Amniotic stem cell (primary cell): ENCODE results near the gene LPO.

Source experiments
- DNase-seq: peaks from one replicate; lab custom pipeline; 2025; lab: John Stamatoyannopoulos, UW

Gene LPO

DNA sequence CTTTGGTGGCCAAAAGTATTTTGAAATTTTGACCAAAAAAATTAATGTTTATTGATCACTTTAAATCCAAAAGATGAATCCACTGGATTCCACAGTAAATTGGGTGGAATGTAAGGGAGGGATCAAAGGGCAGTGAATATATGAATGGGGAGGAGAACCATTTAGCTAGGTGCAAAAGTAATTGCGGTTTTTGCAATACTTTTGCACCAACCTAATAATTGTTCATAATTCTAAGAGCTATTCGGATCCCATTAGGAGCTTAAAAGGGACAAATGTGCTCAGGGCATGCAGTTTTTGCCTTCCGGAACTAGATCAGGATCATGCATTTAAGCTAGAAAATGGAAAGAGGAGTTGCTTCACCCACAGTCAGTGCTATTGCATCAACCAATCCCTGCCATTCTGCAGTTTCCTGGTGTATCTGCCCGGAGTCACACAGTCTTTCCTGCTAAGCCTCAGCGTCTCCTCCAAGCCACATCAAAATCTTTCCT, at the start of gene LPO:
LPO (plus strand) TSS at position 438 of the 488 bp plus-strand sequence. CDS start 4,396 bp downstream, outside the sequence.
- no peak for DNase-seq

DNA sequence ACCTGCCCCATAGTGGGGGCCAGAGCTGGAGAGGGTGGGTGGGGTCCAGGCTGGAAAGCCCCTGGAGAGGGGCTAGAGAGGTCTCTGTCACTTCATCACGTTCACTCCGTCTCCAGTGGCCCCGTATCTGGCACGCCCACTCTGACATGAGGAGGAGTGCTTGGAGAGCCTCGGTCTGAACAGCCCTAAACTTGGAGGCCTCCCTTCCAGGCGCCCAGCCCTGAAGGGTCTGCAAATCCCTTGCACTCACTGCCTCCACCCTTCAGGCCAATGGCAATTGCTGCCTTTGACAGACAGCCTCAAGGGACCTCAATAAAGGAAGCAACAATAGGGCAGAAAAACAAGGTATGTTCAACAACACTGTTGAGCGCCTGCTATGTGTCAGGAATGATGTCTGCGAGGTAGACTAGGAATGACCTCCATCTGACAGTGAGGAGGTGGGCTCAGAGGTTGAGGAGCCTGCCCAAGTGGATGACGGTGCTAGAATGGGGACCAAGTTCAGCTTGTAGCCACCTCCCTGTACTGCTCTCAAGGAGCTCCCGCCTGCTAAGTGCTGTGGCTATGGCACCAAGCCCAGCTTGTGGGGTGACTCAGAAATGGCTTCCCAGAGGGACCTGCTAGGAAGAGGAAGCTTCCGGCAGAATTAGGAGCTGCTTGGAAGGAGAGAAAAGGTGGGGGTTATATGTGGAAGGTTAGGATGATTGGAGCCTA, 48.8 kb upstream of the LPO start:
- DNase-seq, result no peak

DNA sequence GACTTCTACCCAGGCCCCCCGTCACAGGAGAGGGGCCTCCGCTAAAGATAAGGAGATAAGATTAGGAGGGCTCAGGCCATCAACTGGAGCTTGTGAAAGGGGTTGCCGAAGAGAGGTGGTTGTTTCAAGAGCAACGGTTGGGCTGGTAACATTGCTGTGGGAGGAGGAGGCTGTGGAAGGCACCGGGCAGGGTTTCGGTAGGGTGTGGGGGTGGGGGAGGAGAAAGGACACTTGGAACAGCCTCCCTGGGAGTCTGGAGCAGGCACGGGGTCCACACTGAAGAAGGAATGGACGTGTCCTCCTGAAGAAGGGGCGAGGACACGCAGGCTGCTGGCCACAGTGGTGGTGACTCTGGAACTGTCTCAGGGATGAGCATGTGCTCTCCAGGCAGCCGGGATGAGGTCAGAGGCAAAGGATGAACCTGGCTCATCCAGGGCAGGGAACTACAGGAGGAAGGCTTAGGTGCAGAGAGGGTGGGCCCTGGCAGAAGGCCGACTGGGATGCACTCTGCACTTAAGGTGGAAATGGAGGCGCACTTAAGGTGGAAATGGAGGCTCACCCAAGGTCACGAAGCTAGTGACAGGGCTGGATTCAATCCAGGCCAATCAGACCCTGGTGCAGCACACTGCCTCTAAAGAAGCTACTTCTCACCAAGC, 47.0 kb upstream of the LPO start:
- DNase-seq, result no peak

DNA sequence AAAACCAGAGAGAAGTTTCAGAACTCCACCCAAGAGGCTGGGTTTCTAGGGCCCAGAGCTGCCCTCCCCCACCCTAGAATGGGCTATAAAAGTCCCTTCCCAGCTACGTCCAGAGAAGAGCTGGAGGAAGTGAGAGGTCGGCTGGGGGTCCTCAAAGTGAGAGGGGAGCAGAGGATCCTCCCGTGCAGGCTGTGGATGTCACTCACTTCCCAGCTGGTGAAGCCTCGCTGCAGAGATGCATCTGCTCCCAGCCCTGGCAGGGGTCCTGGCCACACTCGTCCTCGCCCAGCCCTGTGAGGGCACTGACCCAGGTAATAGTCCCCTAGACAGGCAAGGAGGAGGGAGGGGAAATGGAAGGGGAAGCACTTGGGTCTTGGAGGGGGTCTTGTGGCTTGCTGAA, 45.8 kb upstream of the LPO start, which contains the start of gene EPX:
EPX (plus strand) TSS at position 115 of the 400 bp plus-strand sequence; CDS start at position 236, 121 bp downstream.
- DNase-seq, result no peak

DNA sequence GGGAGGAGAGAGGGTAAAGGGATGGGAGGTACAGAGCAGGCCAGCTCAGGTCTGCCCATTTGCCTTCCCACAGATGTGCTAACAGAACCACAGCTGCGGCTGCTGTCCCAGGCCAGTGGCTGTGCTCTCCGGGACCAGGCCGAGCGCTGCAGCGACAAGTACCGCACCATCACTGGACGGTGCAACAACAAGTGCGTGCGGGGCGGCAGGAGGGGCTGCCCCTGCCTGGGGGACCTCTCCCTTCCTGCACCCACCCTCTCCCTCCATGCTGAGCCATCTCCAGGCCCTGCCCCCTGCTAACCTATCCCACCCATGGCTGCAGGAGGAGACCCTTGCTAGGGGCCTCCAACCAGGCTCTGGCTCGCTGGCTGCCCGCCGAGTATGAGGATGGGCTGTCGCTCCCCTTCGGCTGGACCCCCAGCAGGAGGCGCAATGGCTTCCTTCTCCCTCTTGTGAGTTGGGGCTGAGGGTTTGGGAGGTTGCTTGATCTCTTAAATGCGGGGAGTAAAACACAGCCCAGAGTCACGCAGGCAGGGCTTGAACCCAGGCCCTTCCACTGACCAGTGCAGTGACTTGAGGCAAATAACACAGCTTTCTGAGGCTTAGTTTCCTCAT, 44.6 kb upstream of the LPO start:
- DNase-seq, result no peak

DNA sequence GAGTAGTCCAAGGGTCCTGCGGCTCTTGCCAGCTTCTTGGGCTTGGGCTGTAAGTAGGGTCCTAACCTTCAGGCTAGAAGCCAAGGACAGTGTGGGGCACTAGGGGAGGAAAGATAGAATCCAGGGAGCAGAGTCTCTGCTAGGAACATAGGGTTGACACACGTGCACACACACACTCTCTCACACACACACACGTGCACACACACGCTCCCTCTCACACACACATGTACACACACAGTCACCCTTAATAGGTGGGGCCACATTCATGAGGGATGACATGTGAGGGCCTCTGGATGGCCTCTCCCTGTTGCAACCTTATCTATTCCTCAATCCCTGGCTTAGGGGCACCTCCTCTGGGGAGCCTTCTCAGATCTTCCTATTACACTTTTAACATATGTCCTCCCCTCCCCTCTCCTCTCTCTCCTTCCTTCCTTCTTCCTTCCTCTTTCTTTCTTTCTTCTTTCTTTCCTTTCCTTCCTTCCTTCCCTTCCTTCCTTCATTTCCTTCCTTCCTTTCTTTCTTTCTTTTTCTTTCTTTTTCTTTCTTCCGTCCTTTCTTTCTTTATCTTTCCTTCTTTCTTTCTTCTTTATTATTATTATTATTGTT, 42.8 kb upstream of the LPO start:
- DNase-seq, result no peak

DNA sequence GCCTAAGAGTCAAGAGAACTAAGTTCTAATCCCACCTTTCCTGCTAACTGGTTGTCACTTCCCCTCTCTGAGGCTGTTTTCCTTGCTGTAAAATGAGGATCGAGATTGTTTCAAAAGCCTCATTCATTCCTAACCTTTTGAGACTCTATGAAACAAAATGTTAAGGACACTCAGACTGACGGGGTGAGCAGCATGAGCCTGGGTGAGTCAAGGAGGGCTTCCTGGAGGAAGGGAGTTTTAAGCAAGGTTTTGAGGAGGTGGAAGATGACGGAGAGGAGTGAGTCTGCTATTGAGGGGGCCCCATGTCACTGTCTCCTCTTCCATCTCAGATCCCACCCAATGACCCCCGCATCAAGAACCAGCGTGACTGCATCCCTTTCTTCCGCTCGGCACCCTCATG, 41.8 kb upstream of the LPO start:
- no peak for DNase-seq

DNA sequence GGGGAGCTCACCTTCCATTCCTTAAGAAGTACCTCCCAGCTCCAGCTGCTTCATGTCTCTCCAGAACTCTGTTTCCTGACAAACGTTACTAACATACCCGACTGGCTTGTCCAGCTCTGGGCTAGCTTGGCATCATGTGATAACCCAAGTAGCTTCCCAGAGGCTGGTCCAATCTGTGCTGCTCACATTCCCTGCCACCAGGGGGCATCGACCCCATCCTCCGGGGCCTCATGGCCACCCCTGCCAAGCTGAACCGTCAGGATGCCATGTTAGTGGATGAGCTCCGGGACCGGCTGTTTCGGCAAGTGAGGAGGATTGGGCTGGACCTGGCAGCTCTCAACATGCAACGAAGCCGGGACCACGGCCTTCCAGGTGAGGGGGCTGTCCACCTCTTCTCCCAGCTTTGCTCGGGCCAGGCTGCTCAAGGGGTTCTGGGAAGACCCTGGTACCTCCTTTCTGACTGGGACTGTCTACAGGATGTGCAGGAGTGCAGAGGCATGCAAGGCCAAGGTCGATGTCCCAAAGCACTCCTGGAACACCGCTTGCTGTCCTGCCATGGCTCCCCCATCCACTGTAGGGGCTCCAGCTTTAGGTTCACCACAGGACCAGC, 38.3 kb upstream of the LPO start:
- DNase-seq, result no peak

DNA sequence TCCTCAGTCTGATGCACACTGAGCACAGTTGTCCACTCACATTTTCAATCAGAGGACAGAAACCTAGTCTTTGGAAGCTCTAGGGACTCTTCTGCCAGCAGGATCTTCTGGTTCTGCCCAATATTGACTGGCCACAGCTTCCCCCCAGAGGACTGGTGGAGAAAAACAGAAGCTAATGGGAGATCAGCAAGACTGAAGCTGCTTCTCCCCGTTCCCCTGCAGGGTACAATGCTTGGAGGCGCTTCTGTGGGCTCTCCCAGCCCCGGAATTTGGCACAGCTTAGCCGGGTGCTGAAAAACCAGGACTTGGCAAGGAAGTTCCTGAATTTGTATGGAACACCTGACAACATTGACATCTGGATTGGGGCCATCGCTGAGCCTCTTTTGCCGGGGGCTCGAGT, 35.5 kb upstream of the LPO start:
- no peak for DNase-seq

DNA sequence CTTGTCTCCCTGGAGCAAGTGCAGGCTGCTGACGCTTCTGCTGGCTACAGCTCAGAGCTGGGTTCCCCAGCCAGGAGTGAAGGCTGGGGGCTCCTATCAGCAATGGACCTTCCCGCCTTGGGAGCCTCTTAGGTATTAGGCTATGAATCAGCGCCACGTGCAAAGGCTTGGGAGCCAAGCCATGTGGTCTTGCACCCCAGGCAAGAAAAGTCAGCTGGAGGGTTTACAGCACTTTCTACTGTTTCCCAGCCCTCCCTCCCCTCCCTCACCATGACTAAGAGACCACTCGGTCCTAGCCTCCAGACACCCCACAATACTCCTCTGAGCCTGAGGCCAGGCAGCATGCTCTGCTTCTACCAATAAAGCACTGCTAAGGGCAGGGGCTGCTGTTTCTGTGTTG, 33.6 kb upstream of the LPO start:
- no peak for DNase-seq

DNA sequence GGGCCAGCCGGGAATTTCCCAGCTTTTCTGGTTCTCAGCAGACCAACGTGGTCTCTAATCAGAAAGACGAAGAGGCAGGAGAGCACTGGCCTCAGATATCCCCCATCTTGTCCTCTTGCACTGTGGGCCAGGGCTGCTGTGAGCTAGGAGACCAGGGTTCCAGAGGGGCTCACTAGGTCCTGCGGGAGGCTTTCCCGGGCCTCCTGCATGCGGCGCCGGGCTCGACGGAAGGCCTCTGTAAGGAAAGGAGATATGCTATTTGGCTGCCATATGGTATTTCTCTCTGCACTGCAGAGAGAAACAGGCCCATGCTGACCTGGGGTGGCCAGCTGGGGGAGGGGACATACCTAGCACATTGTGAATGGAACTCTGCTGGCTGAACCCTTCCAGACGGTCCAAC, 32.4 kb upstream of the LPO start:
- DNase-seq, result no peak

DNA sequence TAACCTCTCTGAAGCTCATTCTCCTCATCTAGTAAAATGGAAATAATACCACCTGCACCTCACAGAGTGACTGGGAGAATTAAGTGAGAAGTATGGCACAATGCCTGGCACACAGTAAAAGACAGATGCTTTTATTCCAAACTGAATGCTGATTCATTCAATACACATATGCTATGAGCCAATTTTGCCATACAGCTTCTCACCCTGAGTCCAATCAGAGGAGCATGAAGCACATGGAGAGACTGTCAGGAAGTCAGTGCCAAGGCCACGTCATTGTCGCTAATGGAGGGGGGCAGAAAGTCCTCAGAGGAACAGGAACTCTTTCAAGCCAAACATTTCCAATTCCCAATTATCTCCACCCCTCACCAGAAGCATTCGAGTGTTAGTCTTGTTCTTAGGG, 30.9 kb upstream of the LPO start:
- no peak for DNase-seq

DNA sequence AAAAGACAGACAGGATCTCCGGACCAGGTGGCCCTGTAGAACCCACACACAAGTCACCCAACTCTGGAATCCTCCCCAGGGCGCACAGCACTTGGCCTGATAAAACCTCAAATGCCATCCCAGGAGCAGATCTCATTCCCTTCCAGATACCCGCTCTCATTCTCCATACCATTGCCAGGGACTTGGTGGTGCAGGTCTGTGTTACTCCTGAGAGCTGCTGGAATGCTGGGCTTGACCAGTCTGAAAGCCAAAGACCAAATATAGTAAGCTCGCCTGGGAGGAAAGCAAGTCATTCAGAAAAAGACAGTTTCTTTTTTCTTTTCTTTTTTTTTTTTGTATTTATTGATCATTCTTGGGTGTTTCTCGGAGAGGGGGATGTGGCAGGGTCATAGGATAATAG, 30.0 kb upstream of the LPO start:
- DNase-seq, result no peak

DNA sequence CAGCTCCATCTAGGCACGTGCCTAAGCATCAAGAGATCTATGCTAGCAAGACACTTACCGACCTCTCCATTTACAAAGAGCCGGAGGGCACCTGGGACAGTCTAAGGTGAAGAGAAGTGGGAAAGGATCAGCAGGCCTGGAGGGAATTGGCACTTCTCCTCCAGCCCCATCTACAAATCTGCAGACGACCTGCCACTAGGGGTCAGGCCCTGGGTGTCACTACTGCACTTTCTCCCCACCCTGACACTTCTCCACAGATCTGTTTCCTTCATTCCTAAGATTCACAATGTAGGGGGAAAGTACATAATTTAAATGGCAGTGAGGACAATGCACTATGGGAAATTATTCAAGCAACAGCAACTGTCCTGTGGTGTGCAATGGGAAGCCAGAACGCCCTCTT, 27.5 kb upstream of the LPO start:
- DNase-seq, result no peak

DNA sequence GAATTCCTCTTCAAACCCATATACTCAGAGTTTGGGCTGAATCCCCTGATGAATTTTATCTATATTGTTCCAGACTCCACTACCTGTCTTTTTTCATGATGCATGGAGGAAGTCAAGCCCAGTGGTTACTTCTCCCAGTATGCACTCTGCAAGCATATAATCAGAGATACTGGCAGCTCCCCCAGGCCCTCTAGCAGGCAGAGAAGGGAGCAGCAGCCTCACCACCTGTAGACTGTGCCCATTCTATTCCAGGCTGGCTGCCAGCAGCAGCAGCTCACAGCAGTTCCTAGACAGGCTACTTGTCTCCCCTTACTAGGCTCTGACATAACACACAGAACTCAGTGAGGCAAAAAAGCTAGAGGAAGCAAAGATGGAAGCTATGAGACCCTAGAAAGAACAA, 22.7 kb upstream of the LPO start:
- DNase-seq, result no peak

DNA sequence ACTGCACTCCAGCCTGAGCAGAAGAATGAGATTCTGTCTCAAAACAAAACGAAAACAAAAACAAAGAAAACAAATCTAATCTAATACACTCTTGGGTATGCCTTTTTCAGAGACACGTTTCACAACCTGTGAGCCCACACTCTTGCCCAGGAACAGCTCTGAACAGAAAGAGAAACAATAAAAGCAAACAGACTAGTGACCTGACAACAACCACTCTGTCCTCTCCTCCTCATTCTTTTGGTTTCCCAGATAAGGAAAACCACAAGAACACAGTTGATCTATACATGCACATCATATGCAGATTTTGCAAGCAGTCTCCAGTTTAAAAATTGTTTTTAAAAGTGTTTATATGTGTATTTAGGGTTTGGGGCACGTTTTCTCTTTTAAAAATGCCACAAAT, 20.6 kb upstream of the LPO start:
- no peak for DNase-seq

DNA sequence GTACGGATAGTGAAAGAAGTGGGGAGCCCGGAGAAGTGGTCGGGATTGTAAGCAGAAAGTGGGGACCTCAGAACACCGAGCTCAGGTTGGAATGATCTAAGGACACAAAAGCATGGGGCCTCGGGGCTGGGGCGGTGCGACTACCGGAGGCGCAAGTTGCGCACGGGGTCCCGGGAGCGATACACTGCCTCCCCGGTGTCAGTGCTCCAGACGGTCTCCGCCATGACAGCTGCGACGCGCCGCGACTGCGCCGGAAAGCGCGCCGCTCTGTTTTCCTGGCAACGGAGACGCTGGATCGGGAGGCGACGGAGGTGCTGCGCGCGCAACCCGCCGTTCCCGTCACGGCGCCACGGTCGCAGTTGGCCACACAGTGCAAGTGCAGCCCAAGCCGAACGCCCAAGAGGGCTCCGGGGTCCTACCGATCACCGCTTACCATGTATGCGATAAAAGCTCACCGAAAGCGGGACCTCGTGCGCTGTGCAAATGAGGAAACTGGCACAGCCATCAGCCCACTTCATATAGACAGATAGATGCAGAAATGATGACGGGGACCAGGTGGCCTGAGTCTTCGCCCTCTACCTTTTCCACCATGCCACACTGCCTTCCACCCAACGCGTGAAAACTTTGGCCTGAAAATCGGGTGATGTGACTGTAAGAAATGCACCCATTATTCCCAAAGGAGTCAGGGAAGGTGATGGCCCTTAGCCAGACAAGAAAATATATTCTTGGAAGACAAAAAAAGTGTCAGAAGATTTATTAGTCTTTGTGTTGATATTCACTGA, 19.2 kb upstream of the LPO start, which contains the start of gene MKS1:
MKS1 (minus strand) TSS at position 249 of the 782 bp plus-strand sequence; CDS start at position 224, 25 bp downstream.
- peak; percentile 90 for DNase-seq

DNA sequence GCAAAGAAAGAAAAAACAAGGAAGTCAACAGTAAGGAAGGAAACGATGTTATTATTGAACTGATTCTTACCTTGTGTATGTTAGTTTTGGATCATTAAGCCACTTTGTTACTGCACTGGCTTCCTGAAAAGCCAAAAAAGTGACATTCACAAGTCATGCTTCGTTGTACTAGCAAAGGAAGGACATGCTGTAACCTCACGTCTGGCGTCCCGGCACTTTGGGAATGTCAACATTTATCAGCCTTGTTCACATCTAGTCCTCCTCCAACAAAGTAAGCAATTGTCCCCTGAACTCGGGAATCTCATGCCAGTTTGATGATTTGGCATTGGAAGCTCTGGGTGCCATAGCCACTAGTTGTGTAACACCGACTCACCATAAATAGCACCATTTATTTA, 18.6 kb upstream of the LPO start:
- DNase-seq, result no peak

DNA sequence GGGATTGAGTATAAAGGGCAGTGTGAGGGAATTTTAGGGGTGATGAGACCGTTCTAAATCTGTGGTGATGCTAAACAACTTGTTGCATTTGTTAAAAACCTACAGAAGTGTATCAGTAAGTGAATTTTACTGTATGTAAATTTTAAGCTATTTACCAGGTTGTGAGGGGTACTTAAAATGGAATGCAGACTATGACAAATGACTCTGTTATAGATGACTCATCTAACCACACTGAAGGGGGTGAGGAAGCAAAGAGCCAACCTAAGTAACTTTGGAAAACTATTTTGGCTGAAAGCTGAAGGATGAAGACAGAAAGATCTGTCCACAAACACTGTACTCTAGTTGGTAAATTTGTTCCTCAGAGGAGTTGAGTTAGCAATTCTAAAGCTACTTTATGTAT, 14.1 kb upstream of the LPO start:
- DNase-seq, result no peak

DNA sequence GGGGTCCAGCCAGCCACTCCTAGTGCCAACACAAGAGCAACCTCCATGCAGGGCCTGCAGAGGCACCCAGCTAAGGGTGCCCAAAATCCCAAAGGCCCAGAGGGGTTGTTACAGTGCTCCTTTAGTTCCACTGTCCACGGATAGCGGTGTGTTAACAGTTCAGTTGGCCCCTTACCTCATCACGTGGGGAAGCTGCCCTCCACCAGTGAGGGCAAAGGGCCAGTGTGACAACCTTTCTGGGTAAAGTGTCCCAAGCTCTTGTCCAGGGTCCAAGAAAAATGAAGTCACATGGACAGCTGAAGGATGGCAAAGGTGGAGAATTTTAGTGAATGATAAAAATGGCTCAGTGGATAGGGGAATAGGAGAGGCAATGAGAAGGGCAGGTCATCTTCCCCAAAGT, 10.7 kb upstream of the LPO start:
- DNase-seq, result no peak

DNA sequence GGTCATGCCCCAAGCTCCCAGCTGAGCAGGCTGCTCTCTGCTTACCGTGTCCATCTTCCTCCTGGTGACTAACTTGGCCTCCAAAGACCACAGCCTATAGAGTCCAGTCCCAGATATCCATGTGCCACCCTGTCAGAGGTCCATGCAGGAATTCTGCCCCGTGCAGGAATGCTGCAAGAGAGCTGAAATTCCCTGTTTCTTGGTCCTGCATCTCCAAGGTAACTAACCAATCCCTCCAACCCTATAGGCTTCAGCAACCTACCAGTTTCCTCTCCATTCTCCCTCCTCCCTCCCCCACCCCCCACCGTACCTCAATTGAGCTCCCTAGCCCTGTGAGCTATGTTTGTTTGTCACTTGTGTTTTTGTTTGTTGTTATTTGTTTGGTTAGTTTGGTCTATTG, 9.7 kb upstream of the LPO start:
- DNase-seq, result no peak
